ENCODE measurements around the gene EMC6.

Gene EMC6

GRCh38 chr17:3718201-3718600 is 49.6 kb downstream of the EMC6 start:
- DNase-seq: no peak

GRCh38 chr17:3719265-3719664 is 50.7 kb downstream of the EMC6 start:
- DNase-seq: no peak

Measured in NCI-H345 (cell line).